GM11168 (cell line): ENCODE results near the gene CCNDBP1.
"Not testable (repeated sequence)": the region's sequence is repeated elsewhere in the genome, so short reads cannot be mapped to it uniquely, and the experiment has no call there.

ENCODE experiments used
- in situ Hi-C: fragments of 300-500 bp; cut with MboI; formaldehyde crosslinking; loops from one replicate; pipeline ENCODE4 v1.12.0; 2022; ENCODE audit warnings: low sequenced_read_pairs; ENCODE audit not compliant: unreplicated experiment

The CCNDBP1 gene

DNA sequence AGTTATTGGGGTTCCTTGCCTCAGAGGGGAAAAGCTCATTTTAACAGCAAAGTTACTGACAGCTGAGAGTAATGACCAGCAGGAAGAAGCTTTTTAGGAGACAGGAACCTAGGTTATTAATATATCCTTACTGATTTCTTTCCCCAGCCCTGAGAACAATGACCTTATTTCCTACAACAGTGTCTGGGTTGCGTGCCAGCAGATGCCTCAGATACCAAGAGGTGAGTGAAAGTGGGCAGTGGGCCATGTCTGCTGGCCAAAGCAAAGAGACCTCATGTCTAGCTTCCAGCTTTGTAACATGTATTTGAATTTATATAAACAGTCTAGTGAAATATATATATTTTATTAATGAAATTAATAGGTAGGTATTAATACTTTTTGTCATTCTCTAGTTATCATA, 5.0 kb downstream of the CCNDBP1 start:
- in situ Hi-C loops = no loop called here

DNA sequence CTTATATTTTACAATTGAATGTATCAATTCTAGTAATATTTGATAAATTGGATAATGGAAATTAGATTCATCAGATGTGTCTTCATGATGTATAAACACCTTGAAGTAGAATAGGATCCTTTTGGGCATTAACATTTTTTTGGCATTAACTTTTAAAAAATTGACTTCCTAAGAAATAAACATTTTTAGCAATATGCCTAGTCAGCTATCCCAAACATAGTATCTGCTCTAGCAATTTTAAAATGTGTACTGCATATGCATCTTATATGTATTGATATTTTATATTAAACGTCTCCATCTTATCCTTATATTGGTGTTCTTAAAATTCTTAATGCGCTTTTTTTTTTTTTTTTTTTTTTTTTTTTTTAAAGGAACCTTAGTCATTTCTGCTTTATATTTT, 8.5 kb downstream of the CCNDBP1 start:
- in situ Hi-C loops = no loop called here

DNA sequence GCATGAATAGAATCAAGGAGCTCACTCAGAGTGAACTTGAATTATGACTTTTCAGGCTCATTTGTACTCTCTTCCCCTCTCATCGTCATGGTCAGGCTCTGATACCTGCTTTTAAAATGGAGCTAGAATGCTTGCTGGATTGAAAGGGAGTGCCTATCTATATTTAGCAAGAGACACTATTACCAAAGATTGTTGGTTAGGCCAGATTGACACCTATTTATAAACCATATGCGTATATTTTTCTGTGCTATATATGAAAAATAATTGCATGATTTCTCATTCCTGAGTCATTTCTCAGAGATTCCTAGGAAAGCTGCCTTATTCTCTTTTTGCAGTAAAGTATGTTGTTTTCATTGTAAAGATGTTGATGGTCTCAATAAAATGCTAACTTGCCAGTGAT, 9.6 kb downstream of the CCNDBP1 start:
- in situ Hi-C loops = no loop called here

DNA sequence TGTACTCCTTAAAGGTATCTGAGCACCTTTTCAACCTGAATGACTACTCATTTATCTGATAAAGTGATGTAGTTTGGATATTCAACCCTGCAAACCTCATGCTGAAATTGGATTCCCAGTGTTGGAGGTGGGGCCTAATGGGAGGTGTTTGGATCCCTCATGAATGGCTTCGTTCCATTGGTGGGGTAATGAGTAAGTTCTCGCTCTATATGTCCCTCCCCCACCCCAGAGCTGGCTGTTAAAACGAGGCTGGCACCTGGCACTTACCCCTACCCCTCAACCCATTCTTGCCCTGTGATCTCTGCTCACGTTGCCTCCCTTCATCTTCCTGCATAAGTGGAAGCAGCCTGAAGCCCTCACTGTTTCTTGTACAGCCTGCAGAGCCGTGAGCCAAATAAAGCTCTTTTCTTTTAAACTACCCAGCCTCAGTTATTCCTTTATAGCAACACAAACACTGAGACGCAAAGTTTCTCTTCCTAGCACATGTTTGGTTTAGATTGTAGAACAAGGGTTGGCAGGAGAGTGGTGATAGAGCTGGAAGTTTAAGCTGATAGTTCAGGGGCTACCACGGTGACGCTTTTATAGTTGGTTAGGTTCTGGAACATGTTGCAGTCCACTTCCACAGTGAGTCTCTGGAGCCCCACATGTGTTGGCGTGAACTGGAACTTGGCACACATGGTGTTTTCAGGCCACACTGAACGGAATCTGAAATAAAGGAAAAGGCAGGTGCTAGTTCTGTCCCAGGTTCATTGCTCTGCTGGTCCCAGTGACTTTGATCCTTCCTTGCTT, 11.8 kb downstream of the CCNDBP1 start:
- in situ Hi-C loops = no loop called here

DNA sequence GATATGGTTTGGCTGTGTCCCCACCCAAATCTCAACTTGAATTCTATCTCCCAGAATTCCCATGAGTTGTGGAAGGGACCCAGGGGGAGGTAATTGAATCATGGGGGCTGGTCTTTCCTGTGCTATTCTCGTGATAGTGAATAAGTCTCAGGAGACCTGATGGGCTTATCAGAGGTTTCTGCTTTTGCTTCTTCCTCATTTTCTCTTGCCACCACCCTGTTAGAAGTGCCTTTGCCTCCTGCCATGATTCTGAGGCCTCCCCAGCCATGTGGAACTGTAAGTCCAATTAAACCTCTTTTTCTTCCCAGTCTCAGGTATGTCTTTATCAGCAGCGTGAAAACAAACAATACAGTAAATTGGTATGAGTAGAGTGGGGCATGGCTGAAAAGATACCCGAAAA, 12.6 kb downstream of the CCNDBP1 start:
- in situ Hi-C loops = not testable (repeated sequence)

DNA sequence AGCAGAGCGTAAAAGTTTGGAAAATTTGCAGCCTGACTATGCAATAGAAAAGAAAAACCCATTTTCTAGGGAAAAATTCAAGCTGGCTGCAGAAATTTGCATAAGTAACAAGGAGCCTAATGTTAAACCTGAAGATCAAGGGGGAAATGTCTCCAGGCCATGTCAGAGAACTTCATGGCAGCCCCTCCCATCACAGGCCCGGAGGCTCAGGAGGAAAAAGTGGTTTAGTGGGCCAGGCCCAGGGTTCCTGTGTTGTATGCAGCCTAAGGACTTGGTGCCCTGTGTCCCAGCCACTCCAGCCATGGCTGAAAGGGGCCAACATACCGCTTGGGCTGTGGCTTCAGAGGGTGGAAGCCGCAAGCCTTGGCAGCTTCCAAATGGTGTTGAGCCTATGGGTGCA, 13.4 kb downstream of the CCNDBP1 start:
- in situ Hi-C loops = not testable (repeated sequence)

DNA sequence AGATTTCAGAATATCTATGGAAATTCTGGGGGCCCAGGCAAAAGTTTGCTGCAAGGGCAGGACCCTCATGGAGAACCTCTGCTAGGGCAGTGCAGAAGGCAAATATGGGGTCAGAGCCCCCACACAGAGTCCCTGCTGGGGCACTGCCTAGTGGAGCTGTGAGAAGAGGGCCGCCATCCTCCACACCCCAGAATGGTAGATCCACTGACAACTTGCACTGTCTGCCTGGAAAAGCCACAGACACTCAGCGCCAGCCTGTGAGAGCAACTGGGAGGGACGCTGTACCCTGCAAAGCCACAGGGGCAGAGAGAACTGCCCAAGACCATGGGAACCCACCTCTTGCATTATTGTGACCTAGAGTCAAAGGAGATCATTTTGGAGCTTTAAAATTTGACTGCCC, 13.8 kb downstream of the CCNDBP1 start:
- in situ Hi-C loops = no loop called here

DNA sequence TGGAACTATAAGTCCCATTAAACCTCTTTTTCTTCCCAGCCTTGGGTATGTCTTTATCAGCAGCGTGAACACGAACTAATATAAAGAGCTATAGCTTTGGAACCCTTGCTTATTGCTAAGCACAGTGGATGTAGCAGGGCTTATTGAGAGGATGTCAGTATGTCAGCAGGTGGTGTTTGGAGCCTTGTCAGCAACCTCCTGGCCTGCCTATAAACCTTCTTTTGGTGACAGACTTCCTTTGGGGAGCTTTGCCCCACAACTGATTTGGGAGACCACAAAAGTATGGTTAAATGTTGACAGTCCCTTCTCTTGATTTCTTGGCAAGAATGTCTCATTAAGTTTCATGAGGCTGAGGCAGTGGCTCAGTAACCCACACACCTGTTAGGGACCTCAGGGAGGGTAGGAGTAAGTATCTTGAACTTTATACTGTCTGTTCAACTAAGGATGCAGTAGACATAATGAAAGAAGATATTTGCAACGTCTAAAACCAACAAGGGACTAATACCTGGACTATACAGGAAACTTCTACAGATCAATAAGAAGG, 14.8 kb downstream of the CCNDBP1 start:
- in situ Hi-C loops = no loop called here

DNA sequence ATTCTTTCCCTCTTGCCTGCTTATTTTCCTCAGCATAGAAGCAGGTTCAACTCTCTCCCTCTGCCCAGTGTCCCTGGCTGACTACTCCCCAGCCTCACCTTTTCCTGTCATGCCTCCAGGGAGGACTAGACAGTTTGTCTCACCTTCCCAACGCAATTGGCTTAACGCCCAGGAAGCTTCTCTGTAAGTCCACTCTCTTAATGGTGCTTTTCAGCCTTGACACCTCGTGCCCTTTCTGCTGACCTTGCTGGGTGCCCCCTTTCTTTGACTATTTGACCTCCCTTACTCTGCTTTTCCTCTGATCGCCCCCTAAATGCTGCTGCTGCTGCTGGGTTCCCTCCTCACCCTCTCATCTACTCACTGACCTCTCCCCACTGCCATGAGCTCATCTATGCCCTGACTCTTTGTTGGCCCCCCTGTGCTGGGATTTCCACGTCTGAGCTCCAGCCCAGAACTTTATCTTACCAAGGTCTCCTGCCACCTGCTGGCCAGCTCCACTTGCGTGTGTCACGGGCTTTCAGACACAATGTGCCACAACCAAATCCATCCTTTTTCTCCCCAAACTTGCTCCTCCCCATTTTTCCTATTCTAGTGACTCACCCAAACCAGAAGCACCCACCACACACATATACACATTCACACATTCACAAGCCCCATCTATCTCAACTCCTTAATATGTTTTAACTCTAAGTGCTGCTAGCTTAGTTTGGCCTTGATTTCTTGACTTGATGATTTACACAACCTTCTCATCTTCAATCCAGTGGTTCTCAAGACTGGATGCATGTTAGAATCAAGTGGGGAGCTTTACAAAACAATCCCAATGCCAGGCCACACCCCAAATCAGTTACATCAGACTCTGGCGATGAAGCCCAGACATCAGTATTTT, 19.1 kb downstream of the CCNDBP1 start:
- in situ Hi-C loops = no loop called here

DNA sequence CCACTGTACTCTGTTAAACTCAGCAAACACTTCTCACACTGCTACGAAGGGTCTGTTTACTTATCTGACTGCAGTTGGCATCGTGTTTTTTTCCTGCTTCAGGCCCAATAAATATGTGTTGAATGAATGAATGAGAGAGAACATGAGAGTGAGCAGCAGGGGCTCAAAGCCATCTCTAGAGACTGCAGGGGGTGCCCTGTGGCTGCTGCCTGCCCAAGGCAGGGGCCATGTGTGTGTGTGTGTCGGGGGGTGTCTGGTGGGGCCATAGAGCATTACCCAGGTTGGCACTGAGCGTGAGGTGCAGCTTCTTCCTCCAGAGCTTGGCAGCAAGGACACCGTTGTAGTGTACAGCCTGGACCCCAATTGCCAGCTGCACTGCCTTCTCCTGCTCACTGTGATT, 20.9 kb downstream of the CCNDBP1 start:
- in situ Hi-C loops = no loop called here

DNA sequence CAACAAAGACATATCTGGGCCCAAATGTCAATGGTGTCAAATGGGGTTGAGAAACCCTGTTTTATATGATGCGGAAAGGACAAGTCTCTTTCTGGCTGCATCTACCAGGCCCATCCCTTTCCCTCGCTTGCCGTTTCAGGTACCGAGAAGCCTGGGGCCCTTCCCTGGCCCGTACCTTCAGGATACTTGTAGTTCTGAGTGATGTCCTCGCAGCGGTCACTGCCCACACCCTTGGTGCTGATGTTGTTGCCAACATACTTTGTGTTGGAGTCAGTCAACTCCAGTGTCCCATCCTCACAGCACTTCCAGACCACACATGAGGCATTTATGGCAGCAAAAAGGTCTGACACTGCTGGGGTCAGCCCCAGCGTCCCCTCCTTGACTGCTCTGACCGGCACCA, 21.8 kb downstream of the CCNDBP1 start:
- in situ Hi-C loops = no loop called here

DNA sequence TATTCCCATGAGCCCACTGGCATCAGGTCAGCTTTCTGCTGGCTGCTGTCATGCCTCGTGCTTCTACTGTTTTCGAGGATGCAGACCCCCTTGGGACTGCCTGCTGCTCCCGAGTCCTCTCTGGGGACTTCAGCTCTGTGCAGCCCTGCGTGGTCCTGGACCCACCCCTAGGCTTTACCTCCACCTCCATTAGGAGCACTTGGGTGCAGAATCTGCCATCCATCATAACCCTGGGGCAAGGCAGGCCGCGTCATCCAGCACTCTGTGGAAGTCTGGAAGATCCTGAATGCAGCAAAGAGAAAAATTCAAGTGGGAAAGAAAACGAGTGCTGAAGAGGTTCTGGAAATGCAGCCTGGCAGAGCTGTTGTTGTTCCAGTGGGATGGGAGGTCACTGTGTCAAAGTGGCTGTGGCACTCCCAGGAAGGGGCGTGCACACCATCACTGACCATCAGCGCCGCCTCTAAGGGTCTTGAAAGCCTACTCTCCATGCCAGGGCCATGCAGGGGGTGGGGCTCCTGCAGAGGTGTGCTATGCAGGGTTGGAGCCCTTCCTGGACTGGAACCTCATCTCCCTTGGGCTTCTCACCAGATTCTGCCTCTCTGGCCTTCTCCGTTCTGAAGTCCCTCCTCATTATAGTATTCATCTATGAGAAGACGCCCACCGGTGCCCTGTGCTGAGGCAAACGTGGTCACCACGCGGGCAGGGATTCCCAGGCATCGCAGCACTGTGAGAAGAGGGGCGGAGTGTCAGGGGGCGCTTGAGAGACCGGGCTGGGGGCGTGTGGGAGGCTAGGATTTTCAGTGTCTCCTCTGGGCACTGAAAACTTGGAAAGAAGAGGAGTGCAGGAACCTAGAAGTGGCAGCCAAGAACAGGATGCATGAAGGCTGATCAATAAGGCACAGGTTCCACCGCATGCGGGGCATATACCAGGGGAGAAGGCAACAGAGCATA, 23.1 kb downstream of the CCNDBP1 start:
- in situ Hi-C loops = no loop called here

DNA sequence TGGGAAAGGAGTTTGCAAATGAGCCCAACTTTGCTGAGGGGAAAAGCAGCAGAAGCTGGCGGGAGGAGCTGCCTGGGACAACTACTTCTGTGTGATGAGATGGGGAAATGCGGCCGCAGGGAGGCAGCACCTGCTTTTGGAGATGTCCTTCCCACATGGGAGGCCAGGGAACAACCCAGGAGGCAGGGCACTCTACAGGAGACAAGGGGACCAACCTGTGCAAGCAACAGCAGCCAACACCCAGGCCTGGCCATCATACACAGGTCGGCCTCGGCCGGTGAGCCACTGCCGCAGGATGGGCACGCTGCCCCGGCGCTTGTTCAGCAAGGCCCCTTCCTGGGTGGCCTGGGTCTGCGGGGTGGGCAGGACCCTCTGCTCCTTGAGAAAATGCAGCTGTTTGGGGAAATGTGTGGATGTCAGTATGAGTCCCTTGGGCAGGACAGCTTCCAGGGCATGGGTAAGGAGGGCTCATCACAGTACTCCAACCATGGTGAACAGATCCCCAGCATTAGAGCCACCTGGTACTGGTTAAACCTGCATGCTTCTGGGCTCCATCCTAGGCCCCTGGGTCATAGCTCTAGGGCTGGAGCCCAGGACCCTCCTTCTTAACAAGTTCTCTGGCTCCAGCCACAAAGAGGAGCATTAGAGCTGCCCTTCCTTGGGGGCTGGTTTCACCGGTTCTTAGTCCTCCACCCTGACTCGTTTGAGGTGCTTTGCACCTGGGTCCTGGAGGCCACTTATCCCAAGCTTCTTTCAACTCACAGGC, 24.0 kb downstream of the CCNDBP1 start:
- in situ Hi-C loops = no loop called here

DNA sequence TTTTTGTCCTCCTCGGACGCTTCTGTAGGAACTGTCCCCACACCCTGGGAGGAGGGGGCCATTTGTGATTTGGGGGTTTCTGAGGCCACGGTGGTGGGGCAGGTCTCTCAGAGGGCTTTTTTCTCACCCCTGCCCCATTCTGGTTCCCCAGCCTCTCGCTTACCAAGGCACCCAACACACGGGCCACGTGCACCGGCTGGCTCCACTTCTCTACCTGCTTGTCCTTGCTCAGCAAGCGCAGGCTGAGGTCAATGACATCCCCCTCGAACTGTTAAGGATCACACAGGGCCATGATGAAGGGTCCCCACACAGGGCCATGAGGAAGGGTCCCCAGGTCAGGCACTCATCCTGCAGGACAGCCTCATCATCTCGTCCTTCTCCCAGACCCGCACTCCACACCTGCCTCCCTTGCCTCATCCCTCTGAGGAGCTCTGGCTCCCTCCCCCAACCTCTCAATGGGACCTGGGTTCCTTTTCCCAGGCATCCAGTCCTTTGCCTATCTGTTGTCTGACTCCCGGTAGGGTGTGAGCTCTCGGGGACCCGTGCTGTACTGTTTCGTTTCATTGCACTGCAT, 25.1 kb downstream of the CCNDBP1 start:
- in situ Hi-C loops = no loop called here

DNA sequence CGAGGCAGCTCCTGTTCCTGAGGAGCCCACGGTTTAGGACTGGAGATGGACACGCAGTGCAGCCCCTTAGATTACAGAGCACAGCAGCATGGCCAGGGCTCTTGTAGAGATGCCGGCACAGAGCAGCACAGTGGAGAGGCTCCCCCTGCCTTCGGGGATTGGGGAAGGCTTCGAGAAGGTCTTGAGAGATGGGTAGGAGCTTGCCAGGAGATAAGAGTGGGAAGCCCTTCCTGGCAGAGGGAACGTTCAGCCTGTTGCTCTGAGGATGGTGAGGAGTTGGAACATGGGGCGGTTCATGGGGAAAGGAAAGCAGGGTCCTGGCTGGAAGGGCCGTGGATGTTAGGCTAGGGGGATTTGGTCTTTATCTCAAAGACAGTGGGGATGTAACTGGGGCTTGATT, 25.6 kb downstream of the CCNDBP1 start:
- in situ Hi-C loops = no loop called here

DNA sequence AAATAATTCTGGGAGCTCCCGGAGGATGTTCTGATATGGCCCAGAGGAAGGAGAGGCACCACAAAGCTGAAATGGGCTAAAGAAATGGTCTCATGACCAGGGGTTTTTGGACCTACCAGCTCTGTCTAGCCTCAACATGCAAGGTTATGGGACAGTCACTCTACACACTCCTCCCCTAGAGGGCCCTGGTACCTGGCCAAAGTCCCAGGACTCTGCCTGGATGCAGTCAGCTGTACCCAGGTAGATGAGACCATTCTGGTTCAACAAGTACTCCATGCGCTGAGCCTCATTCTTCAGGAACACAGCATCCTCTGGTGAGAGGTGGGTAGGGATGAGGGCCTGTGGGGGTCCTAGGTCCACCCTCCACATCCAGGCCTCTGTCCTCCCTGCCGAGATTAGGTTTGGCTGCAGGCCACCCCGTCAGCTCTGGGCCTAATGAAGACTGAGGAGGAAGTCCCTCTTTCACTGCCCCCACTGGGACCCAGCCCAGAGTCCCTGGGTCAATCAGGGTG, 26.1 kb downstream of the CCNDBP1 start:
- in situ Hi-C loops = no loop called here

DNA sequence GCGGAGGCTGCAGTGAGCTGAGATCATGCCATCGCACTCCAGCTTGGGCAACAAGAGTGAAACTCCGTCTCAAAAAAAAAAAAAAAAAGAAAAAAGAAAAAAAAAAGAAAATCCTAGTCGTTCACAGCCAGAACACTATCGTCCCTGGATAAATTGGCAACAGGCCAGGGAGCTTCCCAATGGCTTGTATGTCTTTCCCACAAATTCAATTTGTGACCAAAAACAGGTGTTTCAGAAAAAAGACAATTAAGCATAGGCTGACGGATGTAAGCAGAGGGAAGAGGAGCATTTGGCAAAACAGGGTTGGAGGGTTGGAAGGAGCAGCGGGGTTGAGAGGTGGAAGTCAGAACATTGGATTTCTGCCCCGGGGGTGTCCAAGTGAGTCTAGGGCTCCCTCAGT, 27.1 kb downstream of the CCNDBP1 start:
- in situ Hi-C loops = no loop called here

DNA sequence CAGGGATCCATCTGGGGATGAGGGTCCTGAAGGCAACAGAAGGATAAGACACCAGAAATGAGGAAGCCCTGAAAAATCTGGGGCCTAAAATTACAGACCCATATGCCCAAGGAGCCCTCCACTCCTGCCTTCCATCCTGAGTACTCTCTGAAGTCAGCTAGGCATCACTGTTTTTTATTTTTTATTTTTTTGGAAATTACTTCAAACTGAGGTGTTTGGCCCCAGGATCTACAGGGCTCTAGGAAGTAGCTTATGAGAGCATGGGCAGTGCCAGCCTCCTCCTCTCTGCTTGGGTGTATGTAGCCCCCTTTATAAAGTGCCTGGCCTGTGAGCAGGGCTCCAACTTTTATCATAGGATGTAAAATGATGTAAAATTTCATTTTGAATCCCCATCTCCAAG, 27.7 kb downstream of the CCNDBP1 start:
- in situ Hi-C loops = no loop called here

DNA sequence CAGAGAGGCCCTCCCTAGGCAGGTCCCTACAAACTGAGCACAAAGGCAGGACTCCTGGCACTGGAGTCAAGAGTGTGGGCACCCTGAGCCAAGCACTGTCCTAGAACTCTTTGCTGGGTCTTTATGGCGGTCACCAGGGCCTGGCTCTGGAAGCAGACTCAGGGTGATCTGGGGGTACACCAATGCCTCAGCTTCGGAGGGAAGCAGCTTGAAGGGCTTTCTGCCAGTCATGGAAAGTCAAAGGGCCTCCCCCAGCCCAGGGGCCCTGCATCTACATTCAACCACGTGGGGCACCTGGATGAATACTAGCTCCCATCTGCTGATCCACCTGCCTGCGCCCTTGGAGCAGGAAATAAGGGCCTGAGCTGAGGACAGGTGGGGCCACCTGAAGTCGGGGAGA, 28.3 kb downstream of the CCNDBP1 start:
- in situ Hi-C loops = no loop called here
